G401 (cell line): Measurements from ENCODE around the gene CCHCR1. TPM values are rescaled to one million over a fixed set of nuclear protein-coding genes. Genes with fewer than 3 reads are reported as not detected.

Experiments used
- DNase-seq: peaks from one replicate; pipeline ENCODE4 v3.0.0-alpha.2; 2015; ENCODE audit warnings: low spot score
- in situ Hi-C: cut with HindIII; loops from 2 replicates; pipeline ENCODE4 v1.10.0; 2016; ENCODE audit warnings: low sequenced_read_pairs, mixed read lengths
- total RNA-seq: library from RNA; depleted of rRNA; stranded (reverse); fragments of >200 nt; shearing (Covaris generic); gene quantifications from 2 replicates; pipeline ENCODE4 v1.2.3, GENCODE V29; 2014

The CCHCR1 gene
- total RNA-seq, 1 experiment from 2014 or later: 37.5 TPM

- no peak for DNase-seq
- in situ Hi-C loops: no loop called here
Observed at GRCh38 chr6:31140643-31141042, 17.0 kb downstream of the CCHCR1 start.

DNA sequence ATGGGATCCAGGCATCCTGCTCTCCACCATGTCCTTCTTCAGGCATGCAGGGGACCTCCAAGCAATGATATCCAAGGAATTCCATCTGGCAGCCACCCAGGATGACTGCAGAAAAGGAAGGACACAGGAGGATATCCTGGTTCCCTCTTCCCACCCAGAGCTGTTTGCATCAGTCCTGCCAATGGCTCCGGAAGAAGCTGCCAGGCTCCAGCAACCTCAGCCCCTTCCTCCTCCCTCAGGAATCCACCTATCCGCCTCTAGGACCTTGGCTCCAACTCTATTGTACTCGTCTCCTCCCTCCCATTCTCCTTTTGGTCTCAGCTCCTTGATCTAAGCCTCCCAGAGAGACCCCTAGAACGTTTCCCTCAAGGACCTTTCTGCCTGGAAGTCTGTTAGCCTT lies 18.0 kb downstream of the CCHCR1 start:
- in situ Hi-C loops: no loop called here
- no peak for DNase-seq

- in situ Hi-C loops: no loop called here
- DNase-seq: no peak
Observed at GRCh38 chr6:31138982-31139381, 18.6 kb downstream of the CCHCR1 start, which contains the start of gene PSORS1C2. PSORS1C2 (minus strand) TSS chr6:31139066; CDS start chr6:31139026, 40 bp downstream.

DNA sequence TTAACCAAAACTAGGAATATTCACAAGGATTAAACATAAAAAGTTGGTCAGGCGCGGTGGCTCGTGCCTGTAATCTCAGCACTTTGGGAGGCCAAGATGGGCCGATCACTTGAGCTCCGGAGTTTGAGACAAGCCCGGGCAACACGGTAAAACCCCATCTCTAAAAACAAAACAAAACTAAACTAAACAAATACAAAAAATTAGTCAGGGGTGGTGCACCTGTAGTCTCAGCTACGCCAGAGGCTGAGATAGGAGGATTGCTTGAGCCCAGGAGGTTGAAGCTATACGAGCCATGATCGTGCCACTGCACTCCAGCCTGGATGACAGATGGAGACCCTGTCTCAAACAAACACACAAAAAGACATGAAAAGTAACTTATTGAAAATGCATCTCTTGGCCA lies 21.9 kb downstream of the CCHCR1 start:
- in situ Hi-C loops: no loop called here
- DNase-seq: no peak

DNA sequence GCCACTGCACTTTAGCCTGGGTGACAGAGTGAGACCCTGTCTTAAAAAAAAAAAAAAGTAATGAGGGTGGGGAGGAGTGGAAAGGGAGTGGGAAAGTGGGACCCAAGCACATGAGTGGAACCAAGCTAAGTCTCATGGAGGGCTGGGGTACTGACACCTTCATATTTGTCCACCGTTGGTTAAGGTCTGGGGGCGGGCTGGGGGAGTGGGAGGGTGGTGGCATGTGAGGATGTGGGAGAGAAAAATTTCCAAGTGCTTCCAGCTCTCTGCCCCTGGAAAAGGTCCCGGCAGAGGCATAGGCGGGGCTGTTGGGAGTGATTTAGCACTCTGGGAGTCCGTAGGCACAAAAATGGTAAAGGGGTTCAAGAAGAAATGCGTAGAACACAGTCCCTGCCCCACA lies 24.8 kb downstream of the CCHCR1 start:
- in situ Hi-C loops: no loop called here
- DNase-seq: no peak

DNA sequence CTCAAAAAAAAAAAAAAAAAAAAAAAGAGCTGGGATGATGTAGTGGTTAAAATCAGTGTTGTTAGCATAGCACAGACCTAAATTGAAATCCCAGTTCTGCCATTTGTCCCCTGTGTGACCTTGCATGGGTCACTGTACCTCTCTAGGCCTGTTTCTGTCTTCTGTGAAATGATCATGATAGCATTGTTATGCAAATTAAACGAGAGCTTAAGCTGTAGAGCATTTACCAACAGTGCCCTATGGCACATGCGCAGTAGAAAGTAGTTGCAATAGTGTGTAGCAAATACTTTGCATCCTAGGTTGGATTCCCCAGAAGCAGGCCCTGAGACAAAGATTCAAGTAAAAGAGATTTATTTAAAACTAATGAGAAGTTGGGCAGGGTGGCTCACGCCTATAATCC lies 26.0 kb downstream of the CCHCR1 start:
- in situ Hi-C loops: no loop called here
- DNase-seq: no peak

GRCh38 chr6:31130751-31131150 lies 26.9 kb downstream of the CCHCR1 start:
- DNase-seq: no peak
- in situ Hi-C loops: no loop called here

- in situ Hi-C loops: no loop called here
Observed at GRCh38 chr6:31129130-31129529, 28.5 kb downstream of the CCHCR1 start.

DNA sequence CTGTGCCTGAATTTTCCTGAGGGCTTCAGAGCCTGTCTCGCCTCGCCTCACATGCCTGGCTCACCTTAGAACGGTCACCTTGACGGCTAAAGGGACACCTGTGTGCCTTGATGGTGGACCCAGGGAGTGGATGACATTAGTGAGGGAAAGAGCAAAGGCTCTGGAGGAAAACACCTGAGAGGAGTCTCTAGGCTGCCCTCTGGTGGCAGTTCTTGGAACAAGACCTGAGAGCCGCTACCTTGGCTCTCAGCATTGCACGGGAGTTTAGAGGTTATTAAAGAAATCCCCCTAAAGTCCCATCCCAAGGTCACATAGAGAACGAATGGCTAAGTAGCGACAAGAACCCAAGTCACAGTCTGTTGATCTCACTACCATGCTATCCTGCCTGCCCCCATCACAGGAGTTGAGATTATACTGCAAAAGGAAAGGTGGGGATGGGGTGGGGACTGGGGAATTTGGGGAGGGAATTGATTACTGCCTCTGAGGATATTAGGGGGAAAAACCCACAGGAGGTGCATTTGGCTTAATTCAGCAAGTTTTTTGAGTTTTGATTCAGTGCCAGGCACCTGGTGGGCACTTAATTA lies 29.4 kb downstream of the CCHCR1 start:
- in situ Hi-C loops: no loop called here

More at GRCh38 chr6:31129130-31129529, 28.5 kb downstream of the CCHCR1 start:
- no peak for DNase-seq

GRCh38 chr6:31126396-31127175 lies 31.0 kb downstream of the CCHCR1 start:
- in situ Hi-C loops: no loop called here
- DNase-seq: no peak

More for the DNA sequence above, 29.4 kb downstream of the CCHCR1 start:
- DNase-seq: peak; percentile 82

DNA sequence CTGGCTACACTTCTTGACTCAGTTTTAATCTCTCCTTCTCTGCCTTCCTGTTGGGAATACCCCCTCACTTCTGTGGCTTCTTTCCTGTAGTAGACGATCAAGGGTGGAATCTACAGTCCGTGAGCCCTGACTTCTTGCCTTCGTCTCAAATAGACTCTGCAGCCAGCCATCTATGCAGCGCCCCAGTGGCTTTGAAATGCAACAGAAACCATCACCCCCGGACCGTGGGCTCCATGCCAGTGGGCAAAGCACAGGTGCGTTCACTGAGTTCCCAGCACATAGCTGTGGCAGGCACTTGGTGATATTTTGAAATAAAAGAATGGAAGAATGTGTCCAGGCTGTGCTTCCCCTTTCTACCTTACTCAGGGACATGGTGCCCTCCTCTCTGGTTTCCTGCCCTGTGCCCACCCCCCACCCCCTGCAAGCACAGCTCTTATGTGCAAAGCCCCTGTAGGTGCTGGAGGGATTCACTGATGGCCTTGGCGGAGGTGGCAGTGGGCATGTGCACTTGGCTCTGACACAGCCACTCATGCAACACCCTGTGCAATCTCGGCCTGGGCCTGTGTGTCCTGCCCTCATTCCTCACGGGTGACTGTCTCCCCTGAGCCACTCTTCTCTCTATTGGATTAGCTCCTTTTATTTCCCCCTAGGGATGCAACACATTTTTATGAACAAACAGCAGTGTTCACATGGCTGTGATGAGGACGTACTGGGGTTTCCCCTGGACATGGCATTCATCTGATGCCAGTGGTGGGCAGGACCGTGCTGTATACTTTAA lies 31.8 kb downstream of the CCHCR1 start:
- no peak for DNase-seq
- in situ Hi-C loops: no loop called here

DNA sequence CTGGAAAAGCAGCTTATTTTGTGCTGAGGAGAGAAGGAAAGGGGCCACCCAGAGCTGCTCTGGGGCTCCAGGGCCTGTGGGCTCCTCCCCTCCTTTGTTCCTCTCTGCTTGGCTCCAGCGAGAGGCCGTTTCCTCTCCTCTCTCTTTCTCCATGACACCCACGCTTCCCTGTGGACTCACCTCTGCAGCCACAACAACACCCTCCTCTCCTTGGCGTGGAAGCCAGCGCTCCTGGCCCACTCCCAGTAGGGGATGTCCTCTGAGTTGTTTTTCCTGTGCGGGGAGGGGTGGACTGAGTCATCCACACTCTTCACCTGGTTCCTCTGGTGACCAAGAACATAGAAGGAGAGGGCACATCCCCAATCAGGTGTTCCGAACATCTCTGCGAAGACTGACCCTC lies 32.4 kb downstream of the CCHCR1 start:
- in situ Hi-C loops: no loop called here
- DNase-seq: no peak

- peak; percentile 55 for DNase-seq
- in situ Hi-C loops: no loop called here
Observed at GRCh38 chr6:31122791-31123706, 34.6 kb downstream of the CCHCR1 start.

DNA sequence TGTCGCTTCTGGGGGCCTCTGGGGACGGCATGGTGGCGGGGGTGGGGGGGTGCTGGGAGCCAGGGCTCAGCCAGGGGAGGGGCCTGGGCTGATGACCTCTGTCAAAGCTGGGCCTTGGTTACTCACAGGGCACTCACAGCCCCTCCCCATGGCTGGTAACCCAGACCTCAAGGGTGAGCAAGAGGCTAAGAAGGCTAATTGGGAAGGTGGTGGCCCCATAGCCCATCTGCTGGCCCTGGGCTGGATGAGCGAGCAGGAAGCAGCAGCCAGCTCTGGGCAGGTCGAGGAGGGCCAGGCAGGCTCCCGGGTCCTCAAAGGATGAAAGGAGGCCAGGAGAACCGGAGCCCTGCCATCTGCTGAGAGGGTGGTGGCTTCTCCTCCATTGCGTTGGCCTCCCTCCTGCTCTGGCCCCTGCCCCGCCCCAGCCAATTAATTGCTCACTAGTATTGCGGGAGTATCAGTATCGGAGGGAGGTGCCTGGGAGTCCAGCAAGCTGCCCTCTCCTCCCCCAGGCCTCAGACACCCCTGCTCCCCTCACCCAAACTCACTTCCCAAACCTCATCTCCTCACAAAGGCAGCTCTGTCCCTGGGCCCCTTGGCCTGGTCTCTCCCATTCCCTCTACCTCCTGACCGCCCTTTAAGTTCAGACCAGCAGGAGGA lies 36.3 kb downstream of the CCHCR1 start:
- DNase-seq: no peak
- in situ Hi-C loops: no loop called here

GRCh38 chr6:31120151-31120915 lies 37.3 kb downstream of the CCHCR1 start, which contains the start of gene CDSN:
CDSN (minus strand) TSS chr6:31120446; CDS start chr6:31120419, 27 bp downstream.
- in situ Hi-C loops: no loop called here

GRCh38 chr6:31118178-31118577 lies 39.4 kb downstream of the CCHCR1 start:
- in situ Hi-C loops: no loop called here

More at GRCh38 chr6:31120151-31120915, 37.3 kb downstream of the CCHCR1 start, which contains the start of gene CDSN:
- no peak for DNase-seq

GRCh38 chr6:31116661-31117385 lies 40.8 kb downstream of the CCHCR1 start:
- in situ Hi-C loops: no loop called here
- DNase-seq: no peak

More at GRCh38 chr6:31118178-31118577, 39.4 kb downstream of the CCHCR1 start:
- DNase-seq: no peak
